HepG2 (cell line): ENCODE measurements around the gene PLCG2. TPM values are rescaled to one million over a fixed set of nuclear protein-coding genes. Genes with fewer than 3 reads are reported as not detected.

Experiments
- ATAC-seq: fragments of 200-7000 bp; cut with Tn5 transposase; 3 replicates; pipeline ENCODE4 v1.9.1; 2020; ENCODE audit warnings: mild to moderate bottlenecking, moderate library complexity
- BruUV-seq: library from RNA; stranded (reverse); fragments of 400-500 nt; replicated peaks from 2 replicates; lab custom pipeline; 2021; lab: Mats Ljungman, UMichigan
- CTCF ChIA-PET: fragments of 300-600 bp; formaldehyde crosslinking; extraction: SDS; loops from one replicate; lab custom pipeline; 2021; ENCODE audit warnings: low total read pairs, inconsistent platforms, low intra/inter-chr PET ratio; lab: Yijun Ruan, JAX
- POLR2A ChIA-PET: fragments of 350-600 bp; sonication (Branson Sonifier 250); formaldehyde crosslinking; loops from one replicate; lab custom pipeline; 2020; ENCODE audit warnings: antibody characterized with exemption, inconsistent platforms; lab: Yijun Ruan, JAX
- DNase-seq: peaks from one replicate; pipeline ENCODE4 v3.0.0-alpha.2; 2015; ENCODE audit warnings: low spot score
- FAIRE-seq: peaks from 3 replicates; lab custom pipeline; 2011; peaks lifted over from hg19 to GRCh38; lab: Jason Lieb, UNC
- H2AFZ ChIP-seq: one replicate; pipeline ENCODE4 v1.6.1; 2011; ENCODE audit warnings: low read length, inconsistent platforms
- H3K27ac ChIP-seq: fragments of 300-600 bp; 3 replicates; pipeline ENCODE4 v1.8.0; 2011; ENCODE audit warnings: mixed run types, mild to moderate bottlenecking, mixed read lengths, low read length, inconsistent platforms; ENCODE audit not compliant: insufficient read depth; ENCODE audit errors: extremely low read length
- H3K27me3 ChIP-seq, 2 experiments: fragments of 200-600 bp in 1 of 2; 2 replicates in 1 of 2; 3 replicates in 1 of 2; pipeline versions ENCODE4 v1.6.0 to v1.8.0; 2011; ENCODE audit warnings: low read length in 2 of 2, mild to moderate bottlenecking in 2 of 2, moderate library complexity in 2 of 2, inconsistent platforms in 1 of 2; ENCODE audit not compliant: insufficient read depth in 2 of 2, control insufficient read depth in 1 of 2
- H3K36me3 ChIP-seq, 2 experiments: fragments of 200-600 bp in 1 of 2; replicated peaks in 1 of 2; 2 replicates in 1 of 2; 3 replicates in 1 of 2; pipeline versions ENCODE4 v1.5.1 to v1.8.0; 2011; ENCODE audit warnings: low read length in 2 of 2, inconsistent platforms in 1 of 2; ENCODE audit not compliant: insufficient read depth in 2 of 2, control insufficient read depth in 1 of 2
- H3K4me1 ChIP-seq: 2 replicates; pipeline ENCODE4 v1.5.1; 2012; ENCODE audit warnings: low read length, inconsistent platforms; ENCODE audit not compliant: insufficient read depth
- H3K4me2 ChIP-seq: 2 replicates; pipeline ENCODE4 v1.6.0; 2011; ENCODE audit warnings: low read depth, low read length, inconsistent platforms
- H3K4me3 ChIP-seq, 3 experiments: fragments of 200-600 bp in 1 of 3; sonication (generic), shearing (Covaris generic) in 1 of 3; replicated peaks in 1 of 3; 2 replicates each; pipeline ENCODE4 v1.5.1; 2011 to 2016; ENCODE audit warnings: low read length in 3 of 3, inconsistent platforms in 2 of 3, low read depth in 2 of 3, mild to moderate bottlenecking in 2 of 3, control low read depth in 1 of 3, mixed read lengths in 1 of 3; ENCODE audit not compliant: insufficient read depth in 1 of 3
- H3K79me2 ChIP-seq: one replicate; pipeline ENCODE4 v1.6.1; 2011; ENCODE audit warnings: low read length, inconsistent platforms; ENCODE audit not compliant: insufficient read depth
- H3K9ac ChIP-seq: 2 replicates; pipeline ENCODE4 v1.6.0; 2011; ENCODE audit warnings: mild to moderate bottlenecking, low read depth, low read length, inconsistent platforms; ENCODE audit not compliant: insufficient read depth
- H3K9me3 ChIP-seq: 2 replicates; pipeline ENCODE4 v1.5.1; 2012; ENCODE audit warnings: mild to moderate bottlenecking, low read length
- H4K20me1 ChIP-seq: 2 replicates; pipeline ENCODE4 v1.6.0; 2011; ENCODE audit warnings: inconsistent platforms, mild to moderate bottlenecking, low read length, moderate library complexity; ENCODE audit not compliant: insufficient read depth
- CCDC6 ChIP-seq: sonication (generic); formaldehyde crosslinking; IDR thresholded peaks from 2 replicates; pipeline ENCODE4 v1.8.1; 2022; ENCODE audit warnings: mild to moderate bottlenecking, missing genetic modification reagents, moderate library complexity
- GLI4 ChIP-seq: sonication (generic); formaldehyde crosslinking; IDR thresholded peaks from 2 replicates; pipeline ENCODE4 v1.5.1; 2020; ENCODE audit warnings: missing genetic modification reagents, mild to moderate bottlenecking, moderate library complexity, borderline replicate concordance
- JARID2 ChIP-seq: sonication (generic); formaldehyde crosslinking; IDR thresholded peaks from 2 replicates; pipeline ENCODE4 v1.8.1; 2023; ENCODE audit warnings: missing genetic modification reagents, inconsistent platforms; ENCODE audit not compliant: insufficient replicate concordance
- MLLT10 ChIP-seq: sonication (generic); formaldehyde crosslinking; IDR thresholded peaks from 2 replicates; pipeline ENCODE4 v1.4.0; 2020; ENCODE audit warnings: missing genetic modification reagents
- NBN ChIP-seq: fragments of 450-650 bp; conservative IDR thresholded peaks from 2 replicates; pipeline ENCODE4 v1.6.1; 2017
- NCOA5 ChIP-seq: sonication (generic); formaldehyde crosslinking; IDR thresholded peaks from 2 replicates; pipeline ENCODE4 v1.4.0; 2020; ENCODE audit warnings: missing genetic modification reagents
- NFE2L2 ChIP-seq: fragments of 150-350 bp; IDR thresholded peaks from 2 replicates; pipeline ENCODE4 v1.6.1; 2014; ENCODE audit warnings: low read length
- RELA ChIP-seq: sonication (generic); formaldehyde crosslinking; IDR thresholded peaks from 2 replicates; pipeline ENCODE4 v1.4.0; 2020; ENCODE audit warnings: missing genetic modification reagents
- SMAD9 ChIP-seq: sonication (generic); formaldehyde crosslinking; IDR thresholded peaks from 2 replicates; pipeline ENCODE4 v1.5.1; 2020; ENCODE audit warnings: mild to moderate bottlenecking, missing genetic modification reagents
- SOX6 ChIP-seq, 2 experiments: fragments of 450-650 bp in 1 of 2; sonication (generic) in 1 of 2; formaldehyde crosslinking in 1 of 2; IDR thresholded peaks; 2 replicates each; pipeline versions ENCODE4 v1.4.0 to v1.6.1; 2017 to 2020; ENCODE audit warnings: antibody characterized with exemption in 1 of 2, mild to moderate bottlenecking in 1 of 2, missing genetic modification reagents in 1 of 2
- ZIK1 ChIP-seq: sonication (generic); formaldehyde crosslinking; IDR thresholded peaks from 2 replicates; pipeline ENCODE4 v1.5.0; 2020; ENCODE audit warnings: mild to moderate bottlenecking, low read depth, missing genetic modification reagents, borderline replicate concordance
- ZNF124 ChIP-seq: sonication (generic); formaldehyde crosslinking; IDR thresholded peaks from 2 replicates; pipeline ENCODE4 v1.4.0; 2020; ENCODE audit warnings: missing genetic modification reagents
- ZNF160 ChIP-seq: sonication (generic); formaldehyde crosslinking; IDR thresholded peaks from 2 replicates; pipeline ENCODE4 v1.8.0; 2022; ENCODE audit warnings: mild to moderate bottlenecking, inconsistent platforms, missing genetic modification reagents
- ZNF235 ChIP-seq: sonication (generic); formaldehyde crosslinking; IDR thresholded peaks from 2 replicates; pipeline ENCODE4 v1.8.1; 2023; ENCODE audit warnings: mild to moderate bottlenecking, missing genetic modification reagents, borderline replicate concordance
- ZNF263 ChIP-seq: sonication (generic); formaldehyde crosslinking; IDR thresholded peaks from 2 replicates; pipeline ENCODE4 v1.4.0; 2020; ENCODE audit warnings: missing genetic modification reagents
- ZNF296 ChIP-seq: sonication (generic); formaldehyde crosslinking; conservative IDR thresholded peaks from 2 replicates; pipeline ENCODE4 v1.5.0; 2020; ENCODE audit warnings: mild to moderate bottlenecking, missing genetic modification reagents
- ZNF484 ChIP-seq: sonication (generic); formaldehyde crosslinking; IDR thresholded peaks from 2 replicates; pipeline ENCODE4 v1.5.1; 2020; ENCODE audit warnings: mild to moderate bottlenecking, low read depth, missing genetic modification reagents, borderline replicate concordance
- ZNF552 ChIP-seq: sonication (generic); formaldehyde crosslinking; IDR thresholded peaks from 2 replicates; pipeline ENCODE4 v1.9.0; 2022; ENCODE audit warnings: missing genetic modification reagents, mild to moderate bottlenecking, borderline replicate concordance
- ZNF674 ChIP-seq: sonication (generic); formaldehyde crosslinking; IDR thresholded peaks from 2 replicates; pipeline ENCODE4 v1.5.0; 2020; ENCODE audit warnings: low read depth, mild to moderate bottlenecking, missing genetic modification reagents
- ZNF7 ChIP-seq: IDR thresholded peaks from 2 replicates; pipeline ENCODE4 v1.6.1; 2016; ENCODE audit warnings: missing biosample characterization, missing genetic modification reagents
- ZSCAN29 ChIP-seq: sonication (generic); formaldehyde crosslinking; conservative IDR thresholded peaks from 2 replicates; pipeline ENCODE4 v1.4.0; 2020; ENCODE audit warnings: mild to moderate bottlenecking, missing genetic modification reagents
- WGBS: methylation state at CpG from one replicate; pipeline ENCODE4 v1.1.6; 2017; ENCODE audit warnings: low lambda C conversion rate; 5-methylcytosine and 5-hydroxymethylcytosine counted together
- in situ Hi-C: cut with HindIII; loops from 2 replicates; pipeline ENCODE4 v1.10.0; 2017; ENCODE audit warnings: low pct_unique_long_range_greater_than_20kb; ENCODE audit not compliant: extremely low pct_ligation_motif_present
- intact Hi-C: fragments of 100-400 bp; cut with micrococcal nuclease; formaldehyde crosslinking; loops from one replicate; pipeline ENCODE4 v1.10.0; 2022; ENCODE audit not compliant: unreplicated experiment
- polyA plus RNA-seq, 8 experiments: library from polyadenylated mRNA; depleted of rRNA in 3 of 8; stranded (reverse) in 7 of 8; unstranded in 1 of 8; fragments of >200 nt; fragmentation: Illumina TruSeq in 4 of 8; extraction: Trizol in 4 of 8; gene quantifications; 2 replicates each; pipeline versions ENCODE4 v1.2.1 to v1.2.3, GENCODE V29; 2011 to 2016; ENCODE audit warnings: low read depth in 4 of 8, missing spikeins in 1 of 8, mixed read lengths in 1 of 8; ENCODE audit not compliant: insufficient read depth in 1 of 8
- total RNA-seq, 5 experiments: library from RNA; depleted of rRNA; stranded (reverse); fragments of >200 nt; fragmentation: Illumina TruSeq; extraction: Trizol; gene quantifications; 2 replicates each; pipeline ENCODE4 v1.2.3, GENCODE V29; 2016; ENCODE audit warnings: low read depth in 1 of 5
- TF ChIP-seq, protein P1 (sequence below): sonication (generic); formaldehyde crosslinking; IDR thresholded peaks from 2 replicates; pipeline ENCODE4 v1.4.0; 2020; ENCODE audit warnings: mild to moderate bottlenecking, missing genetic modification reagents

Gene PLCG2
- total and polyA plus RNA-seq, 2 of the 13 experiments (the other 11 are each of a cell fraction or from before 2014, with no cell fraction given) = 0.13 to 0.18 TPM

DNA sequence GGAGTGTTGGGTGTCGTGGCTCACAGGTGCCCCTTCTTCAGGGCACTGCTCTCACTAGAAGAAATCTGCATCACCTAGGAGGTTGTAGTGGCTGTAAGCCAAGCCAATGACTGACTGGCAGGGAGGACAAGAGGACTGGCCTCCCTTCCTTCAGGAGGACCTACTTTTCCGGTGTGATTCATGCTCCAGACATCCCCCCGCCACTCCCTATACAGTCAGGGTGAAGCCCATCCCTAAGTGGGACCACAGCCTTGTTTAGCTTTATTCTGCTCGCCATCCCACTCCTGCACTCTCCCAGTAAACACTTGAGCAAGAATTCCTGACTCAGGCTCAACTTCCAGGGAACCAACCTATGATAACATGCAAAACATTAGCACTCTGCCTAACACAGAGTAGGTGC lies 67.0 kb downstream of the PLCG2 start:
- intact Hi-C loops = no loop called here
- DNase-seq (no peak), ATAC-seq (no peak), FAIRE-seq (no peak)
- H3K79me2 ChIP-seq = no peaks in the 10 kb centered on the region
- TF ChIP-seq ZIK1 (CRISPR knock-in tag) (no peak), ZNF7 (CRISPR knock-in tag) (no peak), SMAD9 (CRISPR knock-in tag) (no peak), ZNF484 (CRISPR knock-in tag) (no peak), ZNF124 (CRISPR knock-in tag) (no peak), ZNF160 (CRISPR knock-in tag) (no peak), ZNF296 (CRISPR knock-in tag) (no peak), MLLT10 (no peak), NBN (no peak), ZNF552 (CRISPR knock-in tag) (no peak)
- 13% methylated on average over 4 of the region's 4 CpGs for WGBS
- in situ Hi-C loops = no loop called here
- H3K4me1 ChIP-seq = no peaks in the 10 kb centered on the region
- no peaks in the 10 kb centered on the region for H3K36me3 ChIP-seq
- no peak overlapping the region for H3K27ac ChIP-seq
- peaks cover 3 to 64% of the 10 kb centered on the region in 2 experiments; a peak in 4 of 5 replicates for H3K27me3 ChIP-seq
- ChIA-PET POLR2A (no interaction called here), CTCF (no interaction called here)
- no peaks in the 10 kb centered on the region; the same call in 1 of the 2 replicates for H4K20me1 ChIP-seq
- no peak overlapping the region for H2AFZ ChIP-seq
- no peak overlapping the region for H3K4me2 ChIP-seq
- no peak overlapping the region for H3K9ac ChIP-seq
- no peaks in the 10 kb centered on the region for H3K9me3 ChIP-seq
- no TSS peak for BruUV-seq
- no peak overlapping the region for H3K4me3 ChIP-seq

DNA sequence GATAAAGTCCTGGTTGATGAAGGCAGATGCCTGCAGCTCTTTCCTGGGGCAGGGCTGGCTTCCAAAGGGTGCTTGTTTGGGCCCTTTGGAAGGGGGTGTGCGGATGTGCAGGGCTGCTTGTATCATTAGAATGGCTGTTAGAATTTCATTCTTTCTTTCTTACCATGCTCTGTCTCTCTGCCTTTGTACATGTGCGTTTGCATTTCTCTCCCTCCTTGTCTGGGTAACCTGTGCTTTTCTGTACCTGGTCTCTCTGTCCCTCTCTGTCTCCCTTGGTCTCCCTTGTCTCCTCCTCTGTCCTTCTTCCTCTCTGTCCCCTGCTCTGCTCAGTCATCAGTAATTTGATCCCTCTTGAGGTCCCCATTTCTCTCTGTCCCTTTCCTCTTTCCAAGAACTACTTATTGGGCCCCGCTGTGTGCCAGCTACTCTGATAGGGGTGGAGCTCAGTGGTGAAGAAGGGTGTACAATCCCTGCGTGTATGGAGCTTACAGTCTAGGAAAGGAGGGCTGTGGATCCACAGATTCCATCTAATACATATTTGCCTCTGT lies 69.3 kb downstream of the PLCG2 start:
- H3K36me3 ChIP-seq = no peaks in the 10 kb centered on the region
- WGBS = 21% methylated on average over 4 of the region's 4 CpGs
- no TSS peak for BruUV-seq
- H2AFZ ChIP-seq = no peak overlapping the region
- H3K4me3 ChIP-seq = no peak overlapping the region
- H3K27ac ChIP-seq = no peak overlapping the region
- no peak for ATAC-seq
- H3K27me3 ChIP-seq = peaks cover 0 to 56% of the 10 kb centered on the region in 2 experiments; a peak in 3 of 5 replicates
- intact Hi-C loops = no loop called here
- no peaks in the 10 kb centered on the region for H3K9me3 ChIP-seq
- H3K4me1 ChIP-seq = no peaks in the 10 kb centered on the region
- H3K4me2 ChIP-seq = no peak overlapping the region
- H3K9ac ChIP-seq = no peak overlapping the region
- ChIA-PET CTCF (no interaction called here), POLR2A (no interaction called here)
- no peaks in the 10 kb centered on the region for H4K20me1 ChIP-seq
- no peak for FAIRE-seq
- in situ Hi-C loops = no loop called here
- DNase-seq = no peak
- H3K79me2 ChIP-seq = no peaks in the 10 kb centered on the region
- no peak for TF ChIP-seq NCOA5 (CRISPR knock-in tag)
- no peak for TF ChIP-seq ZNF7 (CRISPR knock-in tag)
- TF ChIP-seq, protein P1, sequence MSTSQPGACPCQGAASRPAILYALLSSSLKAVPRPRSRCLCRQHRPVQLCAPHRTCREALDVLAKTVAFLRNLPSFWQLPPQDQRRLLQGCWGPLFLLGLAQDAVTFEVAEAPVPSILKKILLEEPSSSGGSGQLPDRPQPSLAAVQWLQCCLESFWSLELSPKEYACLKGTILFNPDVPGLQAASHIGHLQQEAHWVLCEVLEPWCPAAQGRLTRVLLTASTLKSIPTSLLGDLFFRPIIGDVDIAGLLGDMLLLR (CRISPR knock-in tag) = no peak
- TF ChIP-seq RELA (CRISPR knock-in tag) = no peak
- no peak for TF ChIP-seq GLI4
- TF ChIP-seq ZIK1 (CRISPR knock-in tag) = no peak
- TF ChIP-seq JARID2 (CRISPR knock-in tag) = no peak
- no peak for TF ChIP-seq NFE2L2
- no peak for TF ChIP-seq ZSCAN29 (CRISPR knock-in tag)
- no peak for TF ChIP-seq ZNF263
- TF ChIP-seq CCDC6 (CRISPR knock-in tag) = no peak
- no peak for TF ChIP-seq ZNF674 (CRISPR knock-in tag)
- no peak for TF ChIP-seq ZNF235 (CRISPR knock-in tag)
- TF ChIP-seq SOX6 (IDR thresholded peaks at IDR 0.05) = no peak
- TF ChIP-seq SOX6 (CRISPR knock-in tag; IDR thresholded peaks at IDR 0.05) = no peak
